SK-N-SH treated with all-trans-retinoic acid at 6 μM for 48 hours (cell line): ENCODE measurements around the gene LTN1.

ENCODE experiments used
- ATAC-seq: fragments of 200-7000 bp; cut with Tn5 transposase; 3 replicates; pipeline ENCODE4 v1.9.1; 2020; ENCODE audit warnings: mild to moderate bottlenecking, moderate library complexity
- ARNTL ChIP-seq: fragments of 450-650 bp; formaldehyde crosslinking; IDR thresholded peaks from 2 replicates; pipeline ENCODE4 v1.5.0; 2020; ENCODE audit warnings: low read depth, mild to moderate bottlenecking, moderate library complexity, borderline replicate concordance
- CREB5 ChIP-seq: fragments of 250-450 bp; sonication (Bioruptor Pico); IDR thresholded peaks from 2 replicates; pipeline ENCODE4 v1.5.1; 2020; ENCODE audit warnings: low read depth, mild to moderate bottlenecking, moderate library complexity
- CSDC2 ChIP-seq: fragments of 250-450 bp; sonication (Bioruptor Pico); IDR thresholded peaks from 2 replicates; pipeline ENCODE4 v1.5.0; 2020; ENCODE audit warnings: mild to moderate bottlenecking, moderate library complexity
- ESRRG ChIP-seq: fragments of 250-450 bp; sonication (Bioruptor Pico); IDR thresholded peaks from 2 replicates; pipeline ENCODE4 v1.6.1; 2021; ENCODE audit warnings: mild to moderate bottlenecking
- GLIS3 ChIP-seq: fragments of 250-450 bp; sonication (Bioruptor Pico); IDR thresholded peaks from 2 replicates; pipeline ENCODE4 v1.5.0; 2020; ENCODE audit warnings: mild to moderate bottlenecking, moderate library complexity
- ISL1 ChIP-seq: fragments of 250-450 bp; sonication (Bioruptor Pico); IDR thresholded peaks from 2 replicates; pipeline ENCODE4 v2.1.2; 2022; ENCODE audit warnings: mild to moderate bottlenecking, moderate library complexity
- OSR1 ChIP-seq: fragments of 250-450 bp; sonication (Bioruptor Pico); IDR thresholded peaks from 2 replicates; pipeline ENCODE4 v1.8.0; 2022; ENCODE audit warnings: moderate library complexity, mild to moderate bottlenecking, inconsistent platforms
- PPARA ChIP-seq: fragments of 250-450 bp; sonication (Bioruptor Pico); IDR thresholded peaks from 2 replicates; pipeline ENCODE4 v1.5.0; 2020; ENCODE audit warnings: mild to moderate bottlenecking, borderline replicate concordance
- RARB ChIP-seq: fragments of 250-450 bp; sonication (Bioruptor Pico); IDR thresholded peaks from 2 replicates; pipeline ENCODE4 v1.8.0; 2021; ENCODE audit warnings: mild to moderate bottlenecking, moderate library complexity
- SNAI2 ChIP-seq: fragments of 250-450 bp; sonication (Bioruptor Pico); IDR thresholded peaks from 2 replicates; pipeline ENCODE4 v1.5.0; 2020; ENCODE audit warnings: mild to moderate bottlenecking, moderate library complexity
- TCF4 ChIP-seq: fragments of 250-450 bp; sonication (Bioruptor Pico); IDR thresholded peaks from 2 replicates; pipeline ENCODE4 v1.8.0; 2021; ENCODE audit warnings: mild to moderate bottlenecking, moderate library complexity, borderline replicate concordance
- ZC3H10 ChIP-seq: fragments of 250-450 bp; sonication (Bioruptor Pico); IDR thresholded peaks from 2 replicates; pipeline ENCODE4 v1.5.1; 2021; ENCODE audit warnings: mild to moderate bottlenecking, moderate library complexity
- ZFP3 ChIP-seq: fragments of 250-450 bp; sonication (Bioruptor Pico); IDR thresholded peaks from 2 replicates; pipeline ENCODE4 v1.5.0; 2020; ENCODE audit warnings: mild to moderate bottlenecking, moderate library complexity
- ZFP30 ChIP-seq: fragments of 450-650 bp; formaldehyde crosslinking; IDR thresholded peaks from 2 replicates; pipeline ENCODE4 v1.5.0; 2022; ENCODE audit warnings: mild to moderate bottlenecking, moderate library complexity
- ZNF565 ChIP-seq: fragments of 450-650 bp; formaldehyde crosslinking; conservative IDR thresholded peaks from 2 replicates; pipeline ENCODE4 v1.5.0; 2020; ENCODE audit warnings: low read depth, mild to moderate bottlenecking, moderate library complexity
- ZNF70 ChIP-seq: fragments of 450-650 bp; formaldehyde crosslinking; IDR thresholded peaks from 2 replicates; pipeline ENCODE4 v1.5.0; 2020; ENCODE audit warnings: mild to moderate bottlenecking, moderate library complexity
- ZNF8 ChIP-seq: fragments of 450-650 bp; formaldehyde crosslinking; IDR thresholded peaks from 2 replicates; pipeline ENCODE4 v1.5.0; 2020; ENCODE audit warnings: mild to moderate bottlenecking, moderate library complexity
- TF ChIP-seq, protein P1 (sequence below): fragments of 250-450 bp; sonication (Bioruptor Pico); IDR thresholded peaks from 2 replicates; pipeline ENCODE4 v1.5.1; 2021; ENCODE audit warnings: mild to moderate bottlenecking, moderate library complexity
- TF ChIP-seq, protein P2 (sequence below): fragments of 250-450 bp; sonication (Bioruptor Pico); IDR thresholded peaks from 2 replicates; pipeline ENCODE4 v1.8.0; 2020; ENCODE audit warnings: mild to moderate bottlenecking, moderate library complexity, borderline replicate concordance
- TF ChIP-seq, protein P3 (sequence below): fragments of 250-450 bp; sonication (Bioruptor Pico); IDR thresholded peaks from 2 replicates; pipeline ENCODE4 v1.5.0; 2020; ENCODE audit warnings: mild to moderate bottlenecking, moderate library complexity
- TF ChIP-seq, protein P4 (sequence below): fragments of 250-450 bp; sonication (Bioruptor Pico); IDR thresholded peaks from 2 replicates; pipeline ENCODE4 v1.8.0; 2021; ENCODE audit warnings: low read depth, mild to moderate bottlenecking, moderate library complexity, borderline replicate concordance

Gene LTN1

GRCh38 chr21:28904961-28905435 is 87.7 kb downstream of the LTN1 start:
- no peak for TF ChIP-seq OSR1
- no peak for TF ChIP-seq ESRRG (CRISPR knock-in tag)
- no peak for TF ChIP-seq PPARA (CRISPR knock-in tag)
- no peak for TF ChIP-seq CREB5
- TF ChIP-seq, protein P1, sequence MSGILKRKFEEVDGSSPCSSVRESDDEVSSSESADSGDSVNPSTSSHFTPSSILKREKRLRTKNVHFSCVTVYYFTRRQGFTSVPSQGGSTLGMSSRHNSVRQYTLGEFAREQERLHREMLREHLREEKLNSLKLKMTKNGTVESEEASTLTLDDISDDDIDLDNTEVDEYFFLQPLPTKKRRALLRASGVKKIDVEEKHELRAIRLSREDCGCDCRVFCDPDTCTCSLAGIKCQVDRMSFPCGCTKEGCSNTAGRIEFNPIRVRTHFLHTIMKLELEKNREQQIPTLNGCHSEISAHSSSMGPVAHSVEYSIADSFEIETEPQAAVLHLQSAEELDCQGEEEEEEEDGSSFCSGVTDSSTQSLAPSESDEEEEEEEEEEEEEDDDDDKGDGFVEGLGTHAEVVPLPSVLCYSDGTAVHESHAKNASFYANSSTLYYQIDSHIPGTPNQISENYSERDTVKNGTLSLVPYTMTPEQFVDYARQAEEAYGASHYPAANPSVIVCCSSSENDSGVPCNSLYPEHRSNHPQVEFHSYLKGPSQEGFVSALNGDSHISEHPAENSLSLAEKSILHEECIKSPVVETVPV (CRISPR knock-in tag): no peak
- no peak for TF ChIP-seq ARNTL (CRISPR knock-in tag)
- no peak for TF ChIP-seq SNAI2 (CRISPR knock-in tag)
- ATAC-seq: no peak

DNA sequence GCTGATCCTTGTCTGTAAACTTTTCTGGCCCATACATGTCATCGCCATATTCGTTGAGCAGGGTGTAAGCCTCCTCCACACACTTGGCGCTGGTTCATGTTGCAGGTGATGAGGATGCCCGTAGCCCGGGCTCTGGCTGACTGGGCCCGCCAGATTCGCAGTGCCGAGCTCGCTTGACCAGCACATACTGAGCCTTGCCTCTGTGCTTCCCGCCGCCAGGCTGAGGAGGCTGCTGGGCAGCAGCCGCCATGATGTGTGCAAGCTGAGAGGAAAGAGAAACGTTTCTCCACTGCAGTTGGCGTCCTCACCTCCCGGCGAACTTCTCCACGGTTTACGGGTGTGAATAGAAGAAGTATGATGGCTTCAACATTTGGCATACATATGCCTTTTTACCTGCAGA is 89.2 kb downstream of the LTN1 start:
- ATAC-seq: no peak
- TF ChIP-seq ZNF565 (CRISPR knock-in tag): no peak
- no peak for TF ChIP-seq ZNF8 (CRISPR knock-in tag)
- TF ChIP-seq RARB (CRISPR knock-in tag): no peak
- TF ChIP-seq OSR1: no peak
- no peak for TF ChIP-seq ISL1 (CRISPR knock-in tag)
- no peak for TF ChIP-seq CSDC2 (CRISPR knock-in tag)
- TF ChIP-seq, protein P2, sequence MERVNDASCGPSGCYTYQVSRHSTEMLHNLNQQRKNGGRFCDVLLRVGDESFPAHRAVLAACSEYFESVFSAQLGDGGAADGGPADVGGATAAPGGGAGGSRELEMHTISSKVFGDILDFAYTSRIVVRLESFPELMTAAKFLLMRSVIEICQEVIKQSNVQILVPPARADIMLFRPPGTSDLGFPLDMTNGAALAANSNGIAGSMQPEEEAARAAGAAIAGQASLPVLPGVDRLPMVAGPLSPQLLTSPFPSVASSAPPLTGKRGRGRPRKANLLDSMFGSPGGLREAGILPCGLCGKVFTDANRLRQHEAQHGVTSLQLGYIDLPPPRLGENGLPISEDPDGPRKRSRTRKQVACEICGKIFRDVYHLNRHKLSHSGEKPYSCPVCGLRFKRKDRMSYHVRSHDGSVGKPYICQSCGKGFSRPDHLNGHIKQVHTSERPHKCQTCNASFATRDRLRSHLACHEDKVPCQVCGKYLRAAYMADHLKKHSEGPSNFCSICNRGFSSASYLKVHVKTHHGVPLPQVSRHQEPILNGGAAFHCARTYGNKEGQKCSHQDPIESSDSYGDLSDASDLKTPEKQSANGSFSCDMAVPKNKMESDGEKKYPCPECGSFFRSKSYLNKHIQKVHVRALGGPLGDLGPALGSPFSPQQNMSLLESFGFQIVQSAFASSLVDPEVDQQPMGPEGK (CRISPR knock-in tag): no peak
- no peak for TF ChIP-seq ESRRG (CRISPR knock-in tag)
- no peak for TF ChIP-seq ZC3H10 (CRISPR knock-in tag)
- TF ChIP-seq ZNF70 (CRISPR knock-in tag): no peak
- TF ChIP-seq, protein P3, sequence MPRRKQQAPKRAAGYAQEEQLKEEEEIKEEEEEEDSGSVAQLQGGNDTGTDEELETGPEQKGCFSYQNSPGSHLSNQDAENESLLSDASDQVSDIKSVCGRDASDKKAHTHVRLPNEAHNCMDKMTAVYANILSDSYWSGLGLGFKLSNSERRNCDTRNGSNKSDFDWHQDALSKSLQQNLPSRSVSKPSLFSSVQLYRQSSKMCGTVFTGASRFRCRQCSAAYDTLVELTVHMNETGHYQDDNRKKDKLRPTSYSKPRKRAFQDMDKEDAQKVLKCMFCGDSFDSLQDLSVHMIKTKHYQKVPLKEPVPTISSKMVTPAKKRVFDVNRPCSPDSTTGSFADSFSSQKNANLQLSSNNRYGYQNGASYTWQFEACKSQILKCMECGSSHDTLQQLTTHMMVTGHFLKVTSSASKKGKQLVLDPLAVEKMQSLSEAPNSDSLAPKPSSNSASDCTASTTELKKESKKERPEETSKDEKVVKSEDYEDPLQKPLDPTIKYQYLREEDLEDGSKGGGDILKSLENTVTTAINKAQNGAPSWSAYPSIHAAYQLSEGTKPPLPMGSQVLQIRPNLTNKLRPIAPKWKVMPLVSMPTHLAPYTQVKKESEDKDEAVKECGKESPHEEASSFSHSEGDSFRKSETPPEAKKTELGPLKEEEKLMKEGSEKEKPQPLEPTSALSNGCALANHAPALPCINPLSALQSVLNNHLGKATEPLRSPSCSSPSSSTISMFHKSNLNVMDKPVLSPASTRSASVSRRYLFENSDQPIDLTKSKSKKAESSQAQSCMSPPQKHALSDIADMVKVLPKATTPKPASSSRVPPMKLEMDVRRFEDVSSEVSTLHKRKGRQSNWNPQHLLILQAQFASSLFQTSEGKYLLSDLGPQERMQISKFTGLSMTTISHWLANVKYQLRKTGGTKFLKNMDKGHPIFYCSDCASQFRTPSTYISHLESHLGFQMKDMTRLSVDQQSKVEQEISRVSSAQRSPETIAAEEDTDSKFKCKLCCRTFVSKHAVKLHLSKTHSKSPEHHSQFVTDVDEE: no peak
- no peak for TF ChIP-seq CREB5
- no peak for TF ChIP-seq TCF4
- TF ChIP-seq ZFP3 (CRISPR knock-in tag): no peak
- TF ChIP-seq ZFP30 (CRISPR knock-in tag): no peak
- no peak for TF ChIP-seq GLIS3 (CRISPR knock-in tag)

- TF ChIP-seq, protein P4, sequence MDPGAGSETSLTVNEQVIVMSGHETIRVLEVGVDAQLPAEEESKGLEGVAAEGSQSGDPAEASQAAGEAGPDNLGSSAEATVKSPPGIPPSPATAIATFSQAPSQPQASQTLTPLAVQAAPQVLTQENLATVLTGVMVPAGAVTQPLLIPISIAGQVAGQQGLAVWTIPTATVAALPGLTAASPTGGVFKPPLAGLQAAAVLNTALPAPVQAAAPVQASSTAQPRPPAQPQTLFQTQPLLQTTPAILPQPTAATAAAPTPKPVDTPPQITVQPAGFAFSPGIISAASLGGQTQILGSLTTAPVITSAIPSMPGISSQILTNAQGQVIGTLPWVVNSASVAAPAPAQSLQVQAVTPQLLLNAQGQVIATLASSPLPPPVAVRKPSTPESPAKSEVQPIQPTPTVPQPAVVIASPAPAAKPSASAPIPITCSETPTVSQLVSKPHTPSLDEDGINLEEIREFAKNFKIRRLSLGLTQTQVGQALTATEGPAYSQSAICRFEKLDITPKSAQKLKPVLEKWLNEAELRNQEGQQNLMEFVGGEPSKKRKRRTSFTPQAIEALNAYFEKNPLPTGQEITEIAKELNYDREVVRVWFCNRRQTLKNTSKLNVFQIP (CRISPR knock-in tag): no peak
- TF ChIP-seq SNAI2 (CRISPR knock-in tag): no peak
- no peak for TF ChIP-seq GLIS3 (CRISPR knock-in tag)
- no peak for TF ChIP-seq ZNF8 (CRISPR knock-in tag)
- TF ChIP-seq ZFP3 (CRISPR knock-in tag): no peak
- no peak for TF ChIP-seq ISL1 (CRISPR knock-in tag)
- TF ChIP-seq TCF4: no peak
- no peak for ATAC-seq
Observed at GRCh38 chr21:28900481-28900880, 92.2 kb downstream of the LTN1 start.
